Stimulated activated CD4-positive, alpha-beta T cell treated with anti-CD3 and anti-CD28 coated beads, Interleukin-15, amount 100 ng/mL, for 48 hours (primary cell): ENCODE measurements around the gene RRAS2.

Experiments
- DNase-seq, 2 donors: peaks; one replicate each; pipeline ENCODE4 v3.0.0-alpha.2; 2020; ENCODE audit warnings: low read depth in 2 of 2

The RRAS2 gene

DNA sequence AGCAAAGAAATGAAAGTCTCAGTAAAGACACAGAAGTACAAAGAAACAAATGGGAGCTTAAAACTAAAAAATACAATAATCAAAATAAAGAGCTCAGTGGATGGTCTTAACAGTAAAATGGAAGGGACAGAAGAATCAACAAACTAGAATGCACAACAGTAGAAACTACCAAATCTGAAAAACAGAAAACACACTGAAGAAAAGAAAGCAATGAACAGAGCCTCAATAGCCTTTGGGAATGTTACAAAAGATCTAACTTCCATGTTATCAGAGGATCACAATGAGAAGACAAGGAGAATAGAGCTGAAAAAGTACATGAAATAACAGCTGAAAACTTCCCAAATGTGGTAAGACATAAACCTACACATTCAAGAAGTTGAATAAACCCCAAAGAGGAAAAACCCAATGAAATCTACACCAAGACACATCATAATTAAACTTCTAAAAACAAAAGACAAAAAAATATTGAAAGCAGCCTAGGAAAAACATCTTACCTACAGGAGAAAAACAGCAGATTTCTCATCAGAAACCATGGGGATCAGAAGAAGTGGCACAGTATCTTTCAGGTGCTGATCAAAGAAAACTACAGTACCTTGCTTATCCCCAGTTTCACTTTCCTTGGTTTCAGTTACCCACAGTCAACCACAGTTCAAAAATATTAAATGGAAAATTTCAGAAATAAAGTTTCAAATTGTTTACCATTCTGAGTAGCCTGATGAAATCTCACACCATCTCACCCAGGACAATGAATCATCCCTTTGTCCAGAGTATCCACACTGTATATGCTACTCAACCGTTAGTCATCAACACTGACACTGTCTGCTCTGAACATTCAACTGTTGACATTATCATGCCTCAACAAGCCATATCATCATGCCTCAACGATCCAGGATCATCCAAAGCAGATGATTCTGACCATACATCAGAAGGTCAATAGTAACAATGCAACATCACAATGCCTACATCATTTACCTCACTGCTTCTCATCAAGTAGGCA, 22.2 kb downstream of the RRAS2 start:
- no peak for DNase-seq

- DNase-seq = no peak
Observed at GRCh38 chr11:14335712-14336111, 23.3 kb downstream of the RRAS2 start.

DNA sequence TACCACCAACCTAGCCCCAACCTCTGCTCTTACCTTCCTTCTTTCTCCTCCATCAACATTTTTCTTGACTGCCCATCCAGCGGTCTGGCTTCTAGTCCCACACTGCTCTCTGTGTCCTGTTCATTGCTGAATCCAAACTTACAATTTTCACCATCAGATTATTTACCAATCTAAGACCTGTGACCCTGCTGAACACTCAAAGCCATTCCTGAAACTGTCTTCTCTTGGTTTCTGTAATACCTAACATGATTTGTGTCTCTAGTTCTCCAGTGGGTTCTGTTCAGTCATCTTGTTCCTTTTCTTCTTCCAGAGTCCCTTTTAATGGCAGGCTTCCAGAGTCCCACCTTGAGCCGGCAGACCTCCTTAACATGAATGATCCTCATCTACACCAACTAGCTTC, 24.1 kb downstream of the RRAS2 start:
- no peak for DNase-seq

DNA sequence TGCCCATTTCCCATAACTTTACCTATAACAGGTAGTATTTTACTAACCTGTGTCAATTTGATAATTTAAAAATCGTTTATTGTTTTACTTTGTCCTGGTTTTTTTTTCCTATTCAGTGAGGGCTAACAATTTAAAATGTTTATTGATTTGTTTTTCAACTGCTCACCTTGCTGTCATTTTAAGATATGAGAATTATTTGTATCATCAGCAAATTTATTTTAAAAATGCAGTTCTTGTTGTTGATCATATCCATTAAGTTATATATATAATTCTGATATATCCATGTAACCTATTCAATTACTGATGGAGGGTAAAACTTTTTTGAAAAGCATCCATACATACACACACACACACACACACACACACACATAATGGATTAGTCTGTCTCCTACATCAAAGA, 24.8 kb downstream of the RRAS2 start:
- DNase-seq = no peak

- no peak for DNase-seq
Observed at GRCh38 chr11:14331476-14332136, 27.4 kb downstream of the RRAS2 start.

GRCh38 chr11:14330881-14331280, 28.1 kb downstream of the RRAS2 start:
- no peak for DNase-seq

- no peak for DNase-seq
Observed at GRCh38 chr11:14329702-14330101, 29.3 kb downstream of the RRAS2 start.

GRCh38 chr11:14327116-14327515, 31.9 kb downstream of the RRAS2 start:
- no peak for DNase-seq

DNA sequence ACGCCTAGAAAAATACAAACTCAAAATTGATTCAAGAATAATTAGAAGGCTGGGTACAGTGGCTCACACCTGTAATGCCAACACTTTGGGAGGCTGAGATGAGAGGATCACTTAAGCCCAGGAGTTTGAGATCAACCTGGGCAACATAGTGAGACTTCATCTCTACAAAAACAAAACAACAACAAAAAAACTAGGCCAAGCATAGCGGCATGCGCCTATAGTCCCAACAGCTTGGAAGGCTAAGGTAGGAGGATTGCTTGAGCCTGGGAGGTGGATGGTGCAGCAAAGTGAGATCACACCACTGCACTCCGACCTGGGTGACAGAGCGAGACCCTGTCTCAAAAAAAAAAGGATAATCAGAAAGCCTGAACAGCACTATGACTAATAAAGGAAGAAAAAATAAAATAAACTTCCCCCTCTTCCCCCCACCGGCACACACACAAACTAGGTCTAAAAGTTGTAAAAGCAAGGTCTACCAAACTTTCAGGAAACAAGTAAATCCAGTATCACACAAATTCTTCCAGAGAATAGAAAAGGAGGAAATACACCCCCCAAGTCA, 35.8 kb downstream of the RRAS2 start:
- no peak for DNase-seq

GRCh38 chr11:14322510-14322909, 36.5 kb downstream of the RRAS2 start:
- DNase-seq = no peak

DNA sequence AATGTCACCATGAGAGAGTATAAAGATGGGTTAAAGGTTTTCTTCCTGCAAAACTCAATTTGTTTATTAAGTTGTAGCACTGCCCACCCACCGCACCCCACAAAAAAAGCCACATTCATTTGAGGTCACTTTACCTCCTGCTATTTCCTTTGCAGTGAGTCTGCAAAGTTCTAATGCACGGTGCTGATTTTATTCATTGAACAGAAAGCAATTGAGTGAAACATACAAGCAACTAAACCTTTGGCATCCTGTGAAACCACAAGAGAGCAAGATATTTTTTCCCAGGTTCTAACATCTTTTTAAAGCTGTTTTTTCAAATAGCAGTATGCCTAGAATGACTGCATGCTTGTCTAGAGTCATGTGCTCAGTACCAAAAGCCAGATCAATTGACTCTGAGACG, 39.0 kb downstream of the RRAS2 start:
- no peak for DNase-seq

GRCh38 chr11:14318581-14318981, 40.4 kb downstream of the RRAS2 start:
- DNase-seq = no peak

- no peak for DNase-seq
Observed at GRCh38 chr11:14317659-14318325, 41.2 kb downstream of the RRAS2 start.

DNA sequence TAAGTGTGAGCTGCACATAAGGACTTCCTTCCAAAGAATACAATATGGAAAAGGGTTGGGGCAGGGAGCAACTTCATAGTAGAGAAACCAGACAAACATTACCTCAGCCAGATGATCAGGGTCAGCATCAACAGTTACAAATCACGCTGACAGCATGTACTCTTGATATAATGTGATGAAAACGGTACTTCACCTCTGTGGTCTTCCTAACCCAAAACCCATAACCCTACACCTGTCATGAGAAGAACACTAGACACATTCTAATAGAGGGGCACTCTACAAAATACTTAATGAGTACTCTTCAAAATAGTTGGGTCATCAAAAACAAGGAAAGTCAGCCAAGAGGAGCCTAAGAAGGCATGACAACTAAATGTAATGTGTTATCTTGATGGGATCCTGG, 43.9 kb downstream of the RRAS2 start:
- no peak for DNase-seq

- DNase-seq = no peak
Observed at GRCh38 chr11:14314127-14314526, 44.9 kb downstream of the RRAS2 start.

DNA sequence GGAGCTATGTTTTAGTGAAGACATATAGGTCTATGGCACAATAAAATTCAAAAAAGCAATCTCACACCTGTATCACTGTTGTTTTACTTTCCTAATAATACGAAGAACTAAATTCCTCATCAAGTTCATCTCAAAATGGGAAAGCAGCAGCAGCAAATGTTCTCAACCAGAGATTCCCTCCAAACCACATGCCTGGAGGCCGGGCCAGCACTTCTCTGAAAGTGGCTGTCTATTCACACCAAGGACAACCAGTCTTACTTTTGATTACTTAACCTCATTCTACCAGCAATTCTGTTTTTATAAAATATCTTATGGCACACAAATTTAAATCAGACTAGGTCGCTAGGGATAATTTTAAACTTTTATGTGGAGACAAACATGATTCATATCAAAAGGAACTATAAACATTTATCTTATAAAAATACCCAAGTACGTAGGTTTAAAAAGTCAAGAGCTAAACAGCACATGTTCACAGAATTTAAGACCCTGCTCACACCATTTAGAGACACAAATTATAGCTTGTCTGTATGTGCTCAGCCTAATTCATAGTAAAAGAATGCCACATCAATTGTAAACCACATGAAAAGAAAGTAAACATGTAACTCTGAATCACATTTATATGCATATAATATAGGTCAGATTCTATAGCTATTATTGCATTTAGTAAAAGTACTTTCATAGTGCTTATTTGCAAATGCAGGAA, 46.1 kb downstream of the RRAS2 start:
- no peak for DNase-seq

- no peak for DNase-seq
Observed at GRCh38 chr11:14310679-14311078, 48.3 kb downstream of the RRAS2 start.

- DNase-seq = no peak
Observed at GRCh38 chr11:14309425-14310192, 49.4 kb downstream of the RRAS2 start.

DNA sequence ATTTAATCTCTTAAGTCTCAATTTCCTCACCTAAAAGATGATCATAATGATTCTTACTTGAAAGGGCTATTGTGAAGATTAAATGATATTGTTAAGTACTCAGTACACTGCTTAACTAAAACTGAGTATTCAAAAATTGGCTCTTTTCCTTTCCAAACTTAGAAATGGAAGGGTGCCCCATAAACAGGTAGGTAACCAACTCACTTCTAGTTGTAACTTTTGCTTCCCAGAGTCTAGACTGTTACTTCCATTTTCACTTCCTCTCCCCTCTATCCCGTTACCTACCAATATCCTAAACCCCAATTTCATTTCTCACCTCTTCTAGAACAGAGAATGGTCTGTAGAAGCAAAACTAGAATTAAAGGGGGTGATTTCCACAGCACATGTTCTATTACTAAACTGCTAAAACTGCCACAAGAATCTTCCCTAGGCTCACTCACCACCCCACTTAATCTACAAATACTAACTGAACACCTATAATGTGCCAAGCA, 50.0 kb downstream of the RRAS2 start:
- DNase-seq = no peak

- DNase-seq = no peak
Observed at GRCh38 chr11:14308114-14308896, 50.7 kb downstream of the RRAS2 start.
